Measurements from ENCODE around the gene SELPLG. TPM values are rescaled to one million over a fixed set of nuclear protein-coding genes. Genes with fewer than 3 reads are reported as not detected.
A peak's percentile ranks its signal among the peaks of the same experiment; 100 is the strongest.

SELPLG gene
- total RNA-seq, 1 donor from 2014 or later, result not detected

GRCh38 chr12:108613548-108613947 lies 20.1 kb downstream of the SELPLG start:
- Histone ChIP-seq H4K20me1 (ENCODE audit: low read depth) (no peaks in the 10 kb centered on the region), H3K4me3 (no peak overlapping the region), H3K27me3 (no peaks in the 10 kb centered on the region), H3F3A (ENCODE audit: low read depth) (no peaks in the 10 kb centered on the region), H2AFZ (replicated peaks) (peak overlapping the region; percentile 64), H3K9ac (no peak overlapping the region), H3K36me3 (no peaks in the 10 kb centered on the region), H3K79me2 (ENCODE audit: low read depth) (no peaks in the 10 kb centered on the region), H3K4me2 (no peak overlapping the region), H3K27ac (no peak overlapping the region), H3K9me3 (ENCODE audit: low read depth) (no peaks in the 10 kb centered on the region), H3K4me1 (peaks cover 3% of the 10 kb centered on the region)
- no peaks in the 10 kb centered on the region for H3K9me3 Mint-ChIP-seq
- H3K36me3 Mint-ChIP-seq, result no peaks in the 10 kb centered on the region
- TF ChIP-seq EZH2phosphoT487 (IDR thresholded peaks at IDR 0.05), result no peak
- TF ChIP-seq CTCF (IDR thresholded peaks at IDR 0.05), result no peak
- TF ChIP-seq EZH2 (IDR thresholded peaks at IDR 0.05), result no peak
- H3K27ac Mint-ChIP-seq, result no peak overlapping the region
- no peak for DNase-seq (ENCODE audit: low spot score)
- no peak overlapping the region for H3K4me3 Mint-ChIP-seq
- peaks cover 22% of the 10 kb centered on the region for H3K27me3 Mint-ChIP-seq (ENCODE audit: insufficient read depth, low read depth)
- peaks cover 9% of the 10 kb centered on the region for H3K4me1 Mint-ChIP-seq

GRCh38 chr12:108612788-108613282 lies 20.9 kb downstream of the SELPLG start:
- no peak overlapping the region for H2AFZ ChIP-seq (replicated peaks)
- no peaks in the 10 kb centered on the region for H3K27me3 ChIP-seq
- H3K36me3 ChIP-seq, result no peaks in the 10 kb centered on the region
- Mint-ChIP-seq H3K4me3 (peak overlapping the region; percentile 24), H3K9me3 (no peaks in the 10 kb centered on the region), H3K4me1 (peaks cover 3% of the 10 kb centered on the region), H3K27ac (peak overlapping the region; percentile 72), H3K36me3 (no peaks in the 10 kb centered on the region), H3K27me3 (ENCODE audit: insufficient read depth, low read depth) (peaks cover 21% of the 10 kb centered on the region)
- no peak overlapping the region for H3K4me3 ChIP-seq
- H3K4me2 ChIP-seq, result no peak overlapping the region
- TF ChIP-seq CTCF (IDR thresholded peaks at IDR 0.05), result no peak
- no peak for TF ChIP-seq EZH2 (IDR thresholded peaks at IDR 0.05)
- TF ChIP-seq EZH2phosphoT487 (IDR thresholded peaks at IDR 0.05), result no peak
- no peaks in the 10 kb centered on the region for H3K4me1 ChIP-seq
- H4K20me1 ChIP-seq (ENCODE audit: low read depth), result no peaks in the 10 kb centered on the region
- H3K27ac ChIP-seq, result no peak overlapping the region
- H3K79me2 ChIP-seq (ENCODE audit: low read depth), result no peaks in the 10 kb centered on the region
- no peaks in the 10 kb centered on the region for H3K9me3 ChIP-seq (ENCODE audit: low read depth)
- peak; percentile 48 for DNase-seq (ENCODE audit: low spot score)
- no peaks in the 10 kb centered on the region for H3F3A ChIP-seq (ENCODE audit: low read depth)
- H3K9ac ChIP-seq, result no peak overlapping the region

- Histone ChIP-seq H3K27ac (no peak overlapping the region), H3K9ac (no peak overlapping the region)
- peaks cover 7% of the 10 kb centered on the region for H3K4me1 Mint-ChIP-seq
Measured at GRCh38 chr12:108611884-108612415, 21.7 kb downstream of the SELPLG start.

More at GRCh38 chr12:108611884-108612415, 21.7 kb downstream of the SELPLG start:
- H3K4me2 ChIP-seq, result no peak overlapping the region
- peak; percentile 68 for DNase-seq (ENCODE audit: low spot score)
- H3K9me3 ChIP-seq (ENCODE audit: low read depth), result no peaks in the 10 kb centered on the region
- peak; percentile 58 for TF ChIP-seq CTCF (IDR thresholded peaks at IDR 0.05)
- TF ChIP-seq EZH2 (IDR thresholded peaks at IDR 0.05), result no peak
- H3K36me3 Mint-ChIP-seq, result no peaks in the 10 kb centered on the region
- H3K4me1 ChIP-seq, result no peaks in the 10 kb centered on the region
- H3K79me2 ChIP-seq (ENCODE audit: low read depth), result no peaks in the 10 kb centered on the region
- no peak overlapping the region for H3K27ac Mint-ChIP-seq
- H3K4me3 Mint-ChIP-seq, result no peak overlapping the region
- peaks cover 21% of the 10 kb centered on the region for H3K27me3 Mint-ChIP-seq (ENCODE audit: insufficient read depth, low read depth)
- no peaks in the 10 kb centered on the region for H3F3A ChIP-seq (ENCODE audit: low read depth)
- H3K27me3 ChIP-seq, result no peaks in the 10 kb centered on the region
- H2AFZ ChIP-seq (replicated peaks), result no peak overlapping the region
- H3K9me3 Mint-ChIP-seq, result no peaks in the 10 kb centered on the region
- no peaks in the 10 kb centered on the region for H3K36me3 ChIP-seq
- no peaks in the 10 kb centered on the region for H4K20me1 ChIP-seq (ENCODE audit: low read depth)
- H3K4me3 ChIP-seq, result no peak overlapping the region

Data from neural progenitor cell (in vitro differentiated cells).